ENCODE results near the gene C1orf94.

- no peak for TF ChIP-seq EP300 (IDR thresholded peaks at IDR 0.05)
- TF ChIP-seq, protein P1, sequence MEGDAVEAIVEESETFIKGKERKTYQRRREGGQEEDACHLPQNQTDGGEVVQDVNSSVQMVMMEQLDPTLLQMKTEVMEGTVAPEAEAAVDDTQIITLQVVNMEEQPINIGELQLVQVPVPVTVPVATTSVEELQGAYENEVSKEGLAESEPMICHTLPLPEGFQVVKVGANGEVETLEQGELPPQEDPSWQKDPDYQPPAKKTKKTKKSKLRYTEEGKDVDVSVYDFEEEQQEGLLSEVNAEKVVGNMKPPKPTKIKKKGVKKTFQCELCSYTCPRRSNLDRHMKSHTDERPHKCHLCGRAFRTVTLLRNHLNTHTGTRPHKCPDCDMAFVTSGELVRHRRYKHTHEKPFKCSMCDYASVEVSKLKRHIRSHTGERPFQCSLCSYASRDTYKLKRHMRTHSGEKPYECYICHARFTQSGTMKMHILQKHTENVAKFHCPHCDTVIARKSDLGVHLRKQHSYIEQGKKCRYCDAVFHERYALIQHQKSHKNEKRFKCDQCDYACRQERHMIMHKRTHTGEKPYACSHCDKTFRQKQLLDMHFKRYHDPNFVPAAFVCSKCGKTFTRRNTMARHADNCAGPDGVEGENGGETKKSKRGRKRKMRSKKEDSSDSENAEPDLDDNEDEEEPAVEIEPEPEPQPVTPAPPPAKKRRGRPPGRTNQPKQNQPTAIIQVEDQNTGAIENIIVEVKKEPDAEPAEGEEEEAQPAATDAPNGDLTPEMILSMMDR (IDR thresholded peaks at IDR 0.05), result no peak
Observed at GRCh38 chr1:34262023-34262853, 85.5 kb downstream of the C1orf94 start.
